ENCODE measurements around the gene MPIG6B.

DNA sequence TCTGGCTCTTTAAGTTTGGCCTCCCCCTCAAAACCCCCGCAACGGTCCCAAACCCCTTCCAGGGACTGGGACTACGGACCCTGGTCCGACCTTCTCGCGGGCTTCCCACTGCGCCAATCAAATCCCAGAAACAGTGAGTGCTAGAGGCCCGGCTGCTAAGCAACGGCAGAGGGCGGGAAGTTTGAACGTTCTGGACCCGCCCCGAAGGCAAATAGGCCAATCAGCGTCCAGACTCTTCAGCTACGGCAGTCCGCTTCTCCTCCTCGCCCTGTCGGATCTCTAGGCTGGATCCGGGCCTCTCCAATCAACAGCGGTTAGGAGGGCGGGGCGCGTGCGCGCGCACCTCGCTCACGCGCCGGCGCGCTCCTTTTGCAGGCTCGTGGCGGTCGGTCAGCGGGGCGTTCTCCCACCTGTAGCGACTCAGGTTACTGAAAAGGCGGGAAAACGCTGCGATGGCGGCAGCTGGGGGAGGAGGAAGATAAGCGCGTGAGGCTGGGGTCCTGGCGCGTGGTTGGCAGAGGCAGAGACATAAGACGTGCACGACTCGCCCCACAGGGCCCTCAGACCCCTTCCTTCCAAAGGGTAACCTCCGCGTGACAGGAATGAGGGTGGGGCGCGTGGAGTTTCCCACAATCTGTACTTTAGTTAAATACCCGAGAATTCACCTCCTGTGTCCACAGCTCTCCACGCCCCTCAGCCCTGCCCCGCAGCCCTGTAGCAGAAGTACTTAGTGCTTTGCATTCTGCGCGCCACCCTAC is 16.6 kb downstream of the MPIG6B start, which contains the start of gene MSH5:
- TF ChIP-seq, protein P1, sequence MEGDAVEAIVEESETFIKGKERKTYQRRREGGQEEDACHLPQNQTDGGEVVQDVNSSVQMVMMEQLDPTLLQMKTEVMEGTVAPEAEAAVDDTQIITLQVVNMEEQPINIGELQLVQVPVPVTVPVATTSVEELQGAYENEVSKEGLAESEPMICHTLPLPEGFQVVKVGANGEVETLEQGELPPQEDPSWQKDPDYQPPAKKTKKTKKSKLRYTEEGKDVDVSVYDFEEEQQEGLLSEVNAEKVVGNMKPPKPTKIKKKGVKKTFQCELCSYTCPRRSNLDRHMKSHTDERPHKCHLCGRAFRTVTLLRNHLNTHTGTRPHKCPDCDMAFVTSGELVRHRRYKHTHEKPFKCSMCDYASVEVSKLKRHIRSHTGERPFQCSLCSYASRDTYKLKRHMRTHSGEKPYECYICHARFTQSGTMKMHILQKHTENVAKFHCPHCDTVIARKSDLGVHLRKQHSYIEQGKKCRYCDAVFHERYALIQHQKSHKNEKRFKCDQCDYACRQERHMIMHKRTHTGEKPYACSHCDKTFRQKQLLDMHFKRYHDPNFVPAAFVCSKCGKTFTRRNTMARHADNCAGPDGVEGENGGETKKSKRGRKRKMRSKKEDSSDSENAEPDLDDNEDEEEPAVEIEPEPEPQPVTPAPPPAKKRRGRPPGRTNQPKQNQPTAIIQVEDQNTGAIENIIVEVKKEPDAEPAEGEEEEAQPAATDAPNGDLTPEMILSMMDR (IDR thresholded peaks at IDR 0.05; ENCODE audit: low read depth, low read length, poor library complexity, severe bottlenecking): no peak
- TF ChIP-seq EZH2phosphoT487 (IDR thresholded peaks at IDR 0.05; ENCODE audit: borderline replicate concordance, low read length): no peak
